GM18870 (cell line): ENCODE measurements around the gene RHBDD2.
"Not testable (repeated sequence)": the region's sequence is repeated elsewhere in the genome, so short reads cannot be mapped to it uniquely, and the experiment has no call there.

Experiments
- ATAC-seq: cut with Tn5 transposase; IDR thresholded peaks from one replicate; pipeline ENCODE4 v1.9.1; 2021; ENCODE audit warnings: moderate library complexity; ENCODE audit not compliant: unreplicated experiment

The RHBDD2 gene

DNA sequence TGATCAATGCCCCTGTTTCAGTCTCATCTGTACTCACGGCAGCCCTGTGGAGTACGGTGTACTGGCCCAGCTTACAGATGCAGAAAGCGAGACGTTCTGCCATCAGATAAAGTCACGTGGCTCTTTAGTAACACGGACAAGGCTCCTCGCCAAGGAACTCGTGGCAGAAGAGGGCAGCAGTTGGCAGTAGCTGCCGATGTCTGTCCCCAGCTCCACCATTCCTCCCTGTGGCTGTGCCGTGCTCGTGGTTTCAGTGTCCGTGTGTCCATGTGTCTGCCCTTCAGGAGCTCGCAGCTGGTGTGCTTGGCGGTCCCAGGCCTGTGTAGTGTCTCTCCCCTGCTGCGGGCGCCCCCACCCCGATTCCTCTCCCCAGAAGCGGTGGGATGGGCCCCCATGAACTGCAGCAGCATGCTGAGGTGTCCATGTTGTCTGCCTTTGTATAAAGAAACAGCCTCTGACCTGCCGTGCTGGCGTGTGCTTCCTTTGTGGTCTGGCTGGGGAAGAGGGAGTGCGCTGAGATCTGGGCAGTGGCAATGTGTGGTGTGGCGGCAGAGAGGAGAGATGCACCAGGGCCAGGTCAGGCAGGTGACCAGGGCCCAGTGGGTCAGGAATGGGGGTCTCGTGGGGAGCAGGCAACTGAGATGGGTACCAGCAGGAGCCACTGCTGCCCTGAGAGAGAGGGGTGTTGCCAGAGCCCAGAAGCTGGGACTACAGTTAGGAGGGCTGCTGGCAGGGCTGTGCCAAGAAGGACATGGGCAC, 9.8 kb downstream of the RHBDD2 start:
- no peak for ATAC-seq

DNA sequence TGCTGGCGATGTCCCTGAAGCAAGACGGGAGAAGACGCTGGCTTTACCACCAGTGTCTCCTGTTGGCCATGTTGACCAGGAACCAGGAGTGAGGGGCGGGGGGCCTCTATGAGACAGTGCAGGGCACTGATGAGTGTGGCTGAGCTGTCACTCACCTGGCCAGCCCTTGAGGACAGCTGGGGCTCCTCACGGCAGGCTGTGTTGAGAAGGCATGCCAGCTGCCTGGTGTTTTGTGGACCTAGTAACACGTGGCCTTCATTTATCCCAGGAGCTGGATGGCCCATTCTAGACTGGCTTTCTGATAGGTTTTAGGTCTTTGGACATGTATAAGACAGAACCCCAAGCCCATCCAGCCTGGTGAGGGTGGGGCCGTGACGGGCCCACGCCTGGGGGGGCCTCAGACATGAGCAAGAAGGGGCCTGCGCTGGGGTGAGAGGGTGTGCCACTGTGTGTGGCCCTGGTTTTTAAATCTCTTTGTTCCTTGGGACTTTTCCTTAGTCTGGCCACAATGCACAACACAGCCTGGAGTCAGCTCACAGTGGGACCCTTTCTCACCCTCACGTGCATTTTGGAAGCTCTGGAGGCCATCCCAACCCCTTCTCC, 10.5 kb downstream of the RHBDD2 start:
- ATAC-seq = no peak

GRCh38 chr7:75889826-75890225, 11.0 kb downstream of the RHBDD2 start:
- no peak for ATAC-seq

DNA sequence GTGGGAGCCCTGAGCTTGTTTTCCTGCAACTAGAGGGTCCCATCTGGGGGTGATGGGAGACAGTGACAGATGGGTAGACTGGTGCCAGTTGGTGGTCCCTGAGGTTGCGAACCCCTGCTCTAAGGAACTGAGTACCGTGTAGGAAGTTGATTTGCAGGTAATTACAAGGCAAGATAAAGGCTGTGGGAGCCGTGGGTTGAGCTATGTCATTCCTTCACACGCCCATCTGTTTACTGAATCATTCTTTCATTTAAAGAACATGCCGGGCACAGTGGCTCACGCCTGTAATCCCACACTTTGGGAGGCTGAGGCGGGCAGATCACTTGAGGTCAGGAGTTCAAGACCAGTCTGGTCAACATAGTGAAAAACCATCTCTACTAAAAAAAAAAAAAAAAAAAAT, 12.4 kb downstream of the RHBDD2 start:
- ATAC-seq = not testable (repeated sequence)

- no peak for ATAC-seq
These were observed 13.1 kb downstream of the RHBDD2 start for GRCh38 chr7:75891815-75892411.

GRCh38 chr7:75892634-75893272, 13.9 kb downstream of the RHBDD2 start:
- ATAC-seq = no peak

GRCh38 chr7:75896803-75897327, 18.0 kb downstream of the RHBDD2 start:
- ATAC-seq = no peak

DNA sequence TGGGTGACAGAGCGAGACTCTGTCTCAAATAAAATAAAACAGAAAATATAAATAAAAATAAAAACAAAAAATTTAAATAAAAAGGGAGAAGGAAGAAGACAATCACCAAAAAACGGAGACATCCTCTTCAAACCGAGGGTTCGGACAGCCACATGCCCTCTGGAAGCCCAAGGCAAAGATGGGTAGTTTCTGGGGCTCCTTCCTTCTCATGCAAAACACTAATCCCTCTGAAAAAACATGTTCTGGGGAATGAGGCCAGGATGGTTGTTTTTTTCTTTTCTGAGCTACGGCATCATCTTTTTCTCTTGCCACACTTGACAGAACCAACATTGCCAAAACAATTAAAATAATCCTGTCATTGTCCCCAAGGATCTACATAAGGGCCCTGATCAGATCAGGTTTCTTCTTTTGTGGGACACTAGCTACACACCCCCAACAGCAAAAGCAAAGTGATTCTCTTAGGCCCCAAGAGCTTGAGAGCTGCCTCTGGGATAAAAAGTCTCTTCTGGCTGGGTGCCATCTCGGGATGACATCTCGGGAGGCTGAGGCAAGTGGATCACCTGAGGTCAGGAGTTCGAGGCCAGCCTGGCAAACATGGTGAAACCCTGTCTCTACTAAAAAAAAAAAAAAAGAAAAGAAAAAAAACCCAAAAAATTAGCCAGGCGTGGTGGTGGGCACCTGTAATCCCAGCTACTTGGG, 21.9 kb downstream of the RHBDD2 start:
- no peak for ATAC-seq

GRCh38 chr7:75905785-75906604, 27.2 kb downstream of the RHBDD2 start:
- no peak for ATAC-seq

DNA sequence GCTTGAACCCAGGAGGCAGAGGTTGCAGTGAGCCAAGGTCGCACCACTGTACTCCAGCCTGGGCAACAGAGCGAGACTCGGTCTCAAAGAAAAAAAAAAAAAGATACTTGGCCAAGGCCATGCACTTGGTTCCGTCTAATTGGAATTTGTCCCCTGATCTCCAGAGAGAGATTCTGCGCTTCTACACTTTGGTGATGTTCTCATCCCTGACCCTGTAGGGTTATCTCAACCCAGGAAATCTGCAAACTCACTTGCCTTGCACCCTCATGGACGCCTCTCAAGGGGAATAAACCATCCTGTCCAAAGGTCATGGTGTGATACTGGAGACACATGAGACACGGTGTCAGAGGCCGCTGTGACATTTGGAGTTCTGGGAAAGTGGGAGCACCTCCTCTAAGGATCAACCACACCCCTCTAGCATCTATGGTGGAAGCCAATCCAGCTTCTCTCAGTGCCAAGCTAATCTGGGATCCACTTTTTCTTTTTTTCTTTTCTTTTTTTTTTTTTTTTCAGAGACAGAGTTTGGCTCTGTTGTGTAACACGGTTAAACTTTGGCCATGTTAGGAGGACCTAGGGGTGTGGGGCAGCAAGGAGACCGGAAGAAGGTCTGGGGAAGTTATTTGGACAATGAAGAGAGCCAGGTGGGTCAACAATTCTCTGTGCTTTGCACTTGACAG, 28.3 kb downstream of the RHBDD2 start:
- no peak for ATAC-seq

DNA sequence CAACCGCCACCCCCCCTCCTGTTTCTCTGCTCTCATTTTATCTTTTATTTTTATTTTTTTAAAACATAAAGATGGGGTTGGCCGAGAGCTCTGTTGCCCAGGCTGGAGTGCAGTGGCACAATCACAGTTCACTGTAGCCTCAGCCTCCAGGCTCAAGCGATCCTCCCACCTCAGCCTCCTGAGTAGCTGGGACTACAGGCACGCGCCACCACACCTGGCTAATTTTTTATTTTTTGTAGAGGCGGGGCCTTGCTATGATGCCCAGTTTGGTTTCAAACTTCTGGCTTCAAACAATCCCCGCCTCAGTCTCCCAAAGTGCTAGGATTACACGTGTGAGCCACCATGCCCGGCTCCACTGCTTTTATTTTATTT, 28.8 kb downstream of the RHBDD2 start:
- ATAC-seq = not testable (repeated sequence)

GRCh38 chr7:75909521-75910132, 30.8 kb downstream of the RHBDD2 start:
- no peak for ATAC-seq

DNA sequence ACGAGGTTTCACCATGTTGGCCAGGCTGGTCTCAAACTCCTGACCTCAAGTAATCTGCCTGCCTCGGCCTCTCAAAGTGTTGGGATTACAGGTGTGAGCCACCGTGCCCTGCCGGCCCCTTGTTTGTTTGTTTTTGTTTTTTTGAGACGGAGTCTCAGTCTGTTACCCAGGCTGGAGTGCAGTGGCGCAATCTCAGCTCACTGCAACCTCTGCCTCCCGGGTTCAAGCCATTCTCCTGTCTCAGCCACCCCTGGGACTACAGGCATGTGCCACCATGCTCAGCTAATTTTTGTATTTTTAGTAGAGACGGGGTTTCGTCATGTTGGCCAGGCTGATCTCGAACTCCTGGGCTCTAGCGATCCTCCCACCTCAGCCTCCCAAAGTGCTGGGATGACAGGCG, 32.4 kb downstream of the RHBDD2 start:
- not testable (repeated sequence) for ATAC-seq

DNA sequence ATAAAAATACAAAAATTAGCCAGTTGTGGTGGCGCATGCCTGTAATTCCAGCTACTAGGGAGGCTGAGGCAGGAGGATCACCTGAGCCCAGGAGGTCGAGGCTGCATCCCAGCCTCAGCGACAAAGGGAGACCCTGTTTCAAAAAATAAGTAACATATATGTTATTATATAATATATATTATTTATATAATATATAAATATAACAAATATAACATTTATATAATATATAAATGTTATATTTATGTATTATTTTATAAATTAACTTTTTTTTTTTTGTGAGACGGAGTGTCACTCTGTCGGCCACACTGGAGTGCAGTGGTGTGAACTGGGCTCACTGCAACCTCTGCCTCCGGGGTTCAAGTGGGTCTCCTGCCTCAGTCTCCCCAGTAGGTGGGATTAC, 34.6 kb downstream of the RHBDD2 start:
- ATAC-seq = no peak

DNA sequence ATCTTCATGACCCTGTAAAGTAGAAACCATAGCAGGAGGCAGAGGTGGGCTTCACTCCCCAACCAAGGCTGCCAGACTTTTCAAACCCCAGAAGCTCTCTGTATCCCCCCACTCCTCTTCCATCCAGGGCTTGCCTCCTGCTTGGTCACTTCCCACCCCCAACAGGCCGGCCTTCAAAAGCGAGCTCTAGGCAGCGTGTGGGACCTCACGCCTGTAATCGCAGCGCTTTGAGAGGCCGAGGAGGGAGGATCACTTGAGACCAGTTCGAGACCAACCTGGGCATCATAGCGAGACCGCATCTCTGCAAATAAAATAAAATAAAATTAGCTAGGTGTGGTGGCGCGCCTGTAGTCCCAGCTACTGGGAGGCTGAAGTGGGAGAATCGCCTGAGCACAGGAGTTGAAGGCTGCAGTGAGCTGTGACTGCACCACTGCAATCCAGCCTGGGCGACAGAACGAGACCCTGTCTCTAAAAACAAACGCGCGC, 35.4 kb downstream of the RHBDD2 start:
- ATAC-seq = no peak

DNA sequence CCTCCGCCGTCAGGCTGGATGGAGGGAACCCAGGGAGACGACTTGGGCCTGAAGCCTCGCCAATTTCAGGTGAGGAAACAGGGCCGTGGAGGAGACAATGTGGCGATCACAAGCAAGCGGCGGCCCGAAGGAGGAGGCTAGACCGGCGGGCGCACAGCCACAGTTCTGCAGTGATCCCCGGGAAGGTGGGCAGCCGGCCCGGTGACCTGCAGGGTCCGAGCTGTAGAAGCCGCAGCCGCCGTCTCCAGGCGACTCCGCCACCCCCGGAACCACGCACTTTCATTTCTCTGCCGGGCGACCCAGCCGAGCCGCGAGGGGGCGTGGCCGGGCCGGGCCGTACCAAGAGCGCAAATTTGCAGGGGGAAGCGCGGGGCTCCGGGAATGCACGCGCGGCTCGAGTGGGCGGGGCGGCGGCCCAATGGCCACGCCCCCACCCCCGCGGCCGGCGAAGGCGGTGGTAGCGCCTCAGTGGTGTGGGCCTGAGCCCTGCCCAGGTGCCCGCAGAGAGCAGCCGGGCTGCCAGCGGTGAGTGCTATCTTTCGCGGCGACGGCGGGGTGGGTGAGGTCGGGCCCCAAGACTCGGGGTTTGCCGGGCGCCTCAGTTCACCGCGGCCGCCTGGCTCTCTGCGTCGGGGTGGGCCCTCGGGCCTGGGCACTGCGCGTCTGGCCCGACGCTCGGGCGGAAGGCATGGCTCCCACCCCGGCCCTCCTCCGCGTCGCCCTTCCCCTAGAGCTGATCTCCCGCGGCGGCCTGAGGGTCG, 36.0 kb downstream of the RHBDD2 start, which contains the start of gene POR:
Gene POR, plus strand, starts transcription at position 501 of the 761 bp plus-strand sequence. CDS start 38,847 bp downstream, outside the sequence.
- ATAC-seq = peak; percentile 65

GRCh38 chr7:75915416-75916156, 36.8 kb downstream of the RHBDD2 start:
- peak; percentile 15 for ATAC-seq
